Stomach (tissue), 4 donors: ENCODE results near the gene ATP5F1D.

Experiments
- CTCF ChIP-seq, 7 experiments: fragments of 450-650 bp in 4 of 7; fragments of 200-600 bp in 3 of 7; sonication (generic) in 3 of 7; IDR thresholded peaks; one replicate each; pipeline ENCODE4 v1.5.1; 2016 to 2019; ENCODE audit warnings: antibody characterized with exemption in 7 of 7, control low read depth in 2 of 7, mild to moderate bottlenecking in 1 of 7
- EP300 ChIP-seq: sonication (generic); formaldehyde crosslinking; IDR thresholded peaks from one replicate; pipeline ENCODE4 v1.6.1; 2017; ENCODE audit warnings: antibody characterized with exemption
- POLR2A ChIP-seq, 4 donors: fragments of 450-650 bp; IDR thresholded peaks; one replicate each; pipeline ENCODE4 v1.6.1; 2016; ENCODE audit warnings: antibody characterized with exemption in 4 of 4, control low read depth in 2 of 4, mild to moderate bottlenecking in 1 of 4, moderate library complexity in 1 of 4
- POLR2AphosphoS5 ChIP-seq, 3 donors: sonication (generic); formaldehyde crosslinking; IDR thresholded peaks; one replicate each; pipeline ENCODE4 v1.6.1; 2016; ENCODE audit warnings: antibody characterized with exemption in 3 of 3

DNA sequence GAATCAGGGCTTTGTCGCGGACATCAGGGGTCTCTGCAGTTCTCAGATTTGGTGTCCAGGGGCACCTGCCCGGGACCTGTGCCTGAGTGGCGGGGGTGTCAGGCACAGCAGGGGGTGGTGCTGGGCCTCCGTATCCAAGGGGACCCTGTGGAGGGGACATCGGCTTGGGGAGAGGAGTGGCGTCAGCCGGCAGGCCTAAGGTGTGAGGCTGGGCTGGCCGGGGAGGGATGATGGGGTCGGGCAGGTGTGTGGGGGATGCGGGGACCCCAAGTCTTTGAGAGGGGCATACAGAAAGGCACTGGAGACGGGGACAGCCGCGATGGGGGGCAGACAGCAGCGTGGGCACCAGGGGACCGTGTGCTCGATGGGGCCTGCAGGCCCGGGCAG is 46.7 kb downstream of the ATP5F1D start:
- TF ChIP-seq CTCF (IDR thresholded peaks at IDR 0.05) (no peak), POLR2A (IDR thresholded peaks at IDR 0.05) (no peak), POLR2AphosphoS5 (IDR thresholded peaks at IDR 0.05) (no peak), EP300 (no peak)
